Fibroblast of villous mesenchyme (primary cell): ENCODE results near the gene FARSA. TPM values are rescaled to one million over a fixed set of nuclear protein-coding genes. Genes with fewer than 3 reads are reported as not detected.

ENCODE experiments used
- DNase-seq: peaks from one replicate; pipeline ENCODE4 v3.0.0-alpha.2; 2010; ENCODE audit warnings: low read depth
- H3K4me3 ChIP-seq: 2 replicates; pipeline ENCODE4 v1.5.1; 2011; ENCODE audit warnings: low read depth, mild to moderate bottlenecking, low read length
- CTCF ChIP-seq: IDR thresholded peaks from 2 replicates; pipeline ENCODE4 v1.5.1; 2012; ENCODE audit warnings: low read depth, mild to moderate bottlenecking, low read length; ENCODE audit not compliant: insufficient read depth
- total RNA-seq: library from RNA; depleted of rRNA; stranded (reverse); fragments of >200 nt; gene quantifications from 2 replicates; pipeline ENCODE4 v1.2.3, GENCODE V29; 2012

FARSA gene
- total RNA-seq, 1 donor: 65.2 TPM

- TF ChIP-seq CTCF: no peak
- no peak overlapping the region for H3K4me3 ChIP-seq
- no peak for DNase-seq
These were observed 39.7 kb upstream of the FARSA start for GRCh38 chr19:12973236-12973635.

- no peak for TF ChIP-seq CTCF
- DNase-seq: no peak
- no peak overlapping the region for H3K4me3 ChIP-seq
These were observed 36.7 kb upstream of the FARSA start for GRCh38 chr19:12970070-12970820.

GRCh38 chr19:12969292-12969988 is 35.9 kb upstream of the FARSA start, which contains the start of gene DAND5:
Gene DAND5 (plus strand): TSS chr19:12969576. CDS start chr19:12969661, 85 bp downstream.
- TF ChIP-seq CTCF: no peak
- DNase-seq: no peak
- no peak within 1 kb of the TSS for H3K4me3 ChIP-seq

GRCh38 chr19:12967907-12968306 is 34.4 kb upstream of the FARSA start:
- TF ChIP-seq CTCF: no peak
- no peak for DNase-seq
- no peak overlapping the region for H3K4me3 ChIP-seq

GRCh38 chr19:12965812-12966135 is 32.3 kb upstream of the FARSA start:
- peak overlapping the region; percentile 64 for H3K4me3 ChIP-seq
- TF ChIP-seq CTCF: no peak
- no peak for DNase-seq

- peak; percentile 65 for DNase-seq
- TF ChIP-seq CTCF: peak; percentile 85
- H3K4me3 ChIP-seq: peak overlapping the region; percentile 64
These were observed 31.7 kb upstream of the FARSA start for GRCh38 chr19:12965017-12965811.
